Measurements from ENCODE around the gene TACR3. TPM values are rescaled to one million over a fixed set of nuclear protein-coding genes. Genes with fewer than 3 reads are reported as not detected.
"Not testable (repeated sequence)": the region's sequence is repeated elsewhere in the genome, so short reads cannot be mapped to it uniquely, and the experiment has no call there.

Gene TACR3, protein sequence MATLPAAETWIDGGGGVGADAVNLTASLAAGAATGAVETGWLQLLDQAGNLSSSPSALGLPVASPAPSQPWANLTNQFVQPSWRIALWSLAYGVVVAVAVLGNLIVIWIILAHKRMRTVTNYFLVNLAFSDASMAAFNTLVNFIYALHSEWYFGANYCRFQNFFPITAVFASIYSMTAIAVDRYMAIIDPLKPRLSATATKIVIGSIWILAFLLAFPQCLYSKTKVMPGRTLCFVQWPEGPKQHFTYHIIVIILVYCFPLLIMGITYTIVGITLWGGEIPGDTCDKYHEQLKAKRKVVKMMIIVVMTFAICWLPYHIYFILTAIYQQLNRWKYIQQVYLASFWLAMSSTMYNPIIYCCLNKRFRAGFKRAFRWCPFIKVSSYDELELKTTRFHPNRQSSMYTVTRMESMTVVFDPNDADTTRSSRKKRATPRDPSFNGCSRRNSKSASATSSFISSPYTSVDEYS
- total RNA-seq (not detected), polyA plus RNA-seq (not detected)

DNA sequence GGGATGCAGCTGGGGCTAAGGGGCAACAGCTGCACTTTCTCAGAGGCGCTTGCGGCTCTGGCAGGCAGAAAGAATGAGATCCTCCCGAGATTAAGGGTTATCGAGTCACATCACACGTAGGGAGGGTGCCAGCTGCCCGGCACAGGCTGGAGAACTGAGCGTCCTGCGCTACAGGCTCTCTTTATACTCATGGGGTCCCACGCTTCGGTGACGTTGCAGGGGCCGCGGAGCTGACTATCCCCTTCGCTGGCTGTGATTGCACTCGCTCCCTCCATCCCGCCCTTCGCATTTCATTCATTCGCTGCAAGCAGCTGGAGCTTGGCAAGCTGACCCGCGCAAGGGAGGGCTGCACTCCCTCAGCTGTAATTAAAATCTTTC, at the start of gene TACR3:
TACR3 (minus strand) TSS at position 156 of the 378 bp plus-strand sequence. CDS start 310 bp downstream, outside the sequence.
- DNase-seq: no peak
- H3K36me3 ChIP-seq (ENCODE audit: insufficient read depth, low read length): no peaks in the 10 kb centered on the region
- peaks cover 0 to 7% (median 5%) of the 10 kb centered on the region in 5 donors for H3K9me3 Mint-ChIP-seq
- no peaks in the 10 kb centered on the region for H3K4me1 Mint-ChIP-seq
- H3K4me3 Mint-ChIP-seq: no peak within 1 kb of the TSS
- no peaks in the 10 kb centered on the region for H3K27me3 Mint-ChIP-seq
- no peaks in the 10 kb centered on the region for H3K4me1 ChIP-seq (ENCODE audit: insufficient read depth, low read length)
- no peak within 1 kb of the TSS for H3K4me3 ChIP-seq (ENCODE audit: low read length)
- H3K27ac ChIP-seq (ENCODE audit: low read depth, low read length): no peak within 1 kb of the TSS
- POLR2A ChIA-PET: no interaction called here
- H3K27me3 ChIP-seq (ENCODE audit: insufficient read depth, low read length, poor library complexity, severe bottlenecking): no peaks in the 10 kb centered on the region
- no peaks in the 10 kb centered on the region for H3K36me3 Mint-ChIP-seq
- H3K9me3 ChIP-seq (ENCODE audit: low read length): no peaks in the 10 kb centered on the region
- CTCF ChIA-PET: no interaction called here
- H3K27ac Mint-ChIP-seq: no peak within 1 kb of the TSS

DNA sequence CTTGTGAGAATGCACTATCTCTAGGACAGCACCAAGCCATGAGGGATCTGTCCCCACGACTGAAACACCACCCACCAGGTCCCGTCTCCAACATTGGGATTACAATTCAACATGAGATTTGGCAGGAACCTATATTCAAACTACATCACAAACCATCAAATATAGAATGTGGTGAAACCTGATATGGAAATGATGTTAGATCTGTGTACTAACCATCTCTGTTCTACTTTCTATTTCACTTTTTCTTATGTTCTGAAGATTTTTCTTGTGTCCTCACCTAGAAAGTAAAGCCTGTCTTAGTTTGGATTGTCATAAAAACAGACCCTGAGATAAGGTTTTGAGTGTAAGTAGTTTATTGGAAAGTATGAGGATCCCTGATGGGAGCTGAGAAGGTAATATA, 37.8 kb upstream of the TACR3 start:
- H3K9me3 Mint-ChIP-seq: peaks cover 0 to 18% (median 3%) of the 10 kb centered on the region in 5 donors
- POLR2A ChIA-PET: no interaction called here
- no peaks in the 10 kb centered on the region for H3K27me3 Mint-ChIP-seq

DNA sequence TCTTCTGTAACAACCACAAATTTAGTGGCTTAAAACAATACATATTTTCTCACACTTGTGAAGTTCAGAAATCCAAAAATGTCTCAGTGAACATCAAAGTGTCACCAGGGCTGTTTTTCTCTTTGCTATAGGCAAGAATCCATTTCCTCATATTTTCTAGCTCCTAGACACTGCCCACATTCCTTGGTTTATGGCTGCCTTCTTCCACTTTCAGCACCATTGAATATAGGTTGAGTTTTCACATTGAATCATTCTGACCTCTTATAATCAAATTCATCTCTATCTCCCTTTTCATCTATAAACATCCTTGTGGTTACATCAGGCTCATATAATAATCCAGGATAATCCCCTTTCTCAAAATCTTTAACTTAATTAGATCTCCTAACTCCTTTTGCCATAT, 37.0 kb upstream of the TACR3 start:
- H3K9me3 ChIP-seq (ENCODE audit: low read length): no peaks in the 10 kb centered on the region
- H3K4me1 Mint-ChIP-seq: no peaks in the 10 kb centered on the region
- no peak overlapping the region for H3K27ac ChIP-seq (ENCODE audit: low read depth, low read length)
- no peaks in the 10 kb centered on the region for H3K36me3 Mint-ChIP-seq
- no peaks in the 10 kb centered on the region for H3K4me1 ChIP-seq (ENCODE audit: insufficient read depth, low read length)
- DNase-seq: no peak
- no peaks in the 10 kb centered on the region for H3K27me3 Mint-ChIP-seq
- H3K36me3 ChIP-seq (ENCODE audit: insufficient read depth, low read length): no peaks in the 10 kb centered on the region
- POLR2A ChIA-PET: no interaction called here
- H3K27me3 ChIP-seq (ENCODE audit: insufficient read depth, low read length, poor library complexity, severe bottlenecking): no peaks in the 10 kb centered on the region
- H3K9me3 Mint-ChIP-seq: peaks cover 0 to 18% (median 2%) of the 10 kb centered on the region in 5 donors
- H3K4me3 ChIP-seq (ENCODE audit: low read length): no peak overlapping the region
- H3K4me3 Mint-ChIP-seq: no peak overlapping the region
- no peak overlapping the region for H3K27ac Mint-ChIP-seq
- CTCF ChIA-PET: no interaction called here

More for the DNA sequence above, 37.8 kb upstream of the TACR3 start:
- Mint-ChIP-seq H3K27ac (no peak overlapping the region), H3K4me1 (no peaks in the 10 kb centered on the region), H3K36me3 (no peaks in the 10 kb centered on the region), H3K4me3 (no peak overlapping the region)
- Histone ChIP-seq H3K27ac (ENCODE audit: low read depth, low read length) (no peak overlapping the region), H3K36me3 (ENCODE audit: insufficient read depth, low read length) (no peaks in the 10 kb centered on the region), H3K9me3 (ENCODE audit: low read length) (no peaks in the 10 kb centered on the region), H3K4me1 (ENCODE audit: insufficient read depth, low read length) (no peaks in the 10 kb centered on the region), H3K27me3 (ENCODE audit: insufficient read depth, low read length, poor library complexity, severe bottlenecking) (no peaks in the 10 kb centered on the region), H3K4me3 (ENCODE audit: low read length) (no peak overlapping the region)
- CTCF ChIA-PET: no interaction called here
- DNase-seq: no peak

DNA sequence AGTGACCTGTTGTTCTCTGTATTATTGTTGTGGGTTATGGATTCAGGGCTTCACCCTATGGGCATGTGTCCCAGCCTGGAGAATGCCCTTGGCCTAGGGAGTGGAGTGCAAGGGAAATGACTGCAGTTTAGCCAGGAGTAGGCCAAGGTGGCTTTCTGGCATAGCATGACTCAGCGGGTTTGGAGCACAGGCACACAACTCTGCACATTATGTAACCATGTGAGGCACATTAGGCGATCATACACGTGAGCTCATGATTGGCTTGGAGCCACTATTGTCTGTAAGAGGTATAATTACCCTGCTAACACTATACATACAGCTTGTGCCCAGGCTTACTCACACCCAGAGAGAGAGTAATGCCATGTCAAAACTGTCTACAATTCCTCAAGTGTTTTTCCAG, 35.1 kb upstream of the TACR3 start:
- Mint-ChIP-seq H3K36me3 (no peaks in the 10 kb centered on the region), H3K27ac (no peak overlapping the region), H3K9me3 (peaks cover 0 to 14% (median 0%) of the 10 kb centered on the region in 5 donors), H3K27me3 (no peaks in the 10 kb centered on the region), H3K4me1 (no peaks in the 10 kb centered on the region), H3K4me3 (no peak overlapping the region)
- no peak for DNase-seq
- H3K27ac ChIP-seq (ENCODE audit: low read depth, low read length): no peak overlapping the region
- ChIA-PET POLR2A (no interaction called here), CTCF (no interaction called here)
- no peaks in the 10 kb centered on the region for H3K27me3 ChIP-seq (ENCODE audit: insufficient read depth, low read length, poor library complexity, severe bottlenecking)
- H3K36me3 ChIP-seq (ENCODE audit: insufficient read depth, low read length): no peaks in the 10 kb centered on the region
- H3K4me3 ChIP-seq (ENCODE audit: low read length): no peak overlapping the region
- H3K9me3 ChIP-seq (ENCODE audit: low read length): no peaks in the 10 kb centered on the region
- H3K4me1 ChIP-seq (ENCODE audit: insufficient read depth, low read length): no peaks in the 10 kb centered on the region

DNA sequence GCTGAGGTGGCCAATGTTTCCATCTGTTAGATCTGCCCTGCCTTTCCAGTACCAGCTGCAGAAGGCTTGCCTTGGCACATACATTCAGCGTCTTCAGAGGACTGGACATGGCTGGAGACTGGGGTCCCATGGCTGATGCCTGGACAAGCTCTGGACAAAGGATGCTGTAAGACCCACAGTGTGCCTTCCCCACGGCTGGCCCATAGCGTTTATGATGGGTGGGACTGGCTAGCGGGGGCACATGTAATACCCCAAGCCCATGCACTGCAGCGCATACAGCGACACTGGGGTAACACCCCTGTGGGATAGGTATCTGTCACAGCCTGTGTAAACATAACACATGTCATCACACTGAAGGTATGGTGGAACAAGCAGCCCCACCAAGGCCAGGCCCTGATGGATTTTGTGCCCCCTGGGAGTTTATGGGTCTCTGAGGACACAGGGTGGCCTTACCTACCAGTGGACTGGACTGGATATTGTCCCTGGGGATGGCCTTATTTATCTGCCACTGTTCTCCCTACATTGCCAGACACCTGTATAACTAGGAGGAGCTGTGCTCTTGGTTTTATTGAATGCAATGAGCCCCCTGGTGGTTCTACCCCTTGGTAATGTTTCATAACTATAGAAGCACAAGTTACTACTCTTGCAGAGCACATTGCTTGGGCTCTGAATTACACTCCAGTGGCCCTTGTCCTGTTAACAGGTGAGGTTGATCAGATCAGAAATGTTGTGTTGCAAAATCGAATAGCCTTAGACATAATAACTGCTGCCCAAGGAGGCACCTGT, 34.3 kb upstream of the TACR3 start:
- no peak for DNase-seq
- CTCF ChIA-PET: no interaction called here

DNA sequence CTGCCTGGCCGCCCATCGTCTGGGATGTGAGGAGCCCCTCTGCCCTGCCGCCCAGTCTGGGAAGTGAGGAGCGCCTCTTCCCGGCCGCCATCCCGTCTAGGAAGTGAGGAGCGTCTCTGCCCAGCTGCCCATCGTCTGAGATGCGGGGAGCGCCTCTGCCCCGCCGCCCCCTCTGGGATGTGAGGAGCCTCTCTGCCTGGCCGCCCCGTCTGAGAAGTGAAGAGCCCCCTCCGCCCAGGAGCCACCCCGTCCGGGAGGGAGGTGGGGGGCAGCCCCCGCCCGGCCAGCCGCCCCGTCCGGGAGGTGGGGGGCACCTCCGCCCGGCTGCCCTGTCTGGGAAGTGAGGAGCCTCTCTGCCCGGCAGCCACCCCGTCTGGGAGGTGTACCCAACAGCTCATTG, 3.4 kb upstream of the TACR3 start:
- H3K9me3 ChIP-seq (ENCODE audit: low read length); H3K27me3 Mint-ChIP-seq; H3K36me3 ChIP-seq (ENCODE audit: insufficient read depth, low read length); H3K4me1 Mint-ChIP-seq; CTCF ChIA-PET; H3K36me3 Mint-ChIP-seq; H3K4me3 ChIP-seq (ENCODE audit: low read length); H3K4me3 Mint-ChIP-seq; H3K27ac Mint-ChIP-seq; H3K27ac ChIP-seq (ENCODE audit: low read depth, low read length); POLR2A ChIA-PET; DNase-seq; H3K27me3 ChIP-seq (ENCODE audit: insufficient read depth, low read length, poor library complexity, severe bottlenecking); H3K4me1 ChIP-seq (ENCODE audit: insufficient read depth, low read length): not testable (repeated sequence)
- H3K9me3 Mint-ChIP-seq: peaks cover 4 to 11% (median 5%) of the 10 kb centered on the region in 5 donors

More for the DNA sequence above, 34.3 kb upstream of the TACR3 start:
- no peaks in the 10 kb centered on the region for H3K9me3 ChIP-seq (ENCODE audit: low read length)
- Mint-ChIP-seq H3K27ac (no peak overlapping the region), H3K4me3 (no peak overlapping the region), H3K9me3 (peaks cover 0 to 14% (median 0%) of the 10 kb centered on the region in 5 donors), H3K4me1 (no peaks in the 10 kb centered on the region), H3K27me3 (no peaks in the 10 kb centered on the region), H3K36me3 (no peaks in the 10 kb centered on the region)
- no peaks in the 10 kb centered on the region for H3K4me1 ChIP-seq (ENCODE audit: insufficient read depth, low read length)
- POLR2A ChIA-PET: no interaction called here
- no peak overlapping the region for H3K4me3 ChIP-seq (ENCODE audit: low read length)
- no peak overlapping the region for H3K27ac ChIP-seq (ENCODE audit: low read depth, low read length)
- H3K27me3 ChIP-seq (ENCODE audit: insufficient read depth, low read length, poor library complexity, severe bottlenecking): no peaks in the 10 kb centered on the region
- H3K36me3 ChIP-seq (ENCODE audit: insufficient read depth, low read length): no peaks in the 10 kb centered on the region

DNA sequence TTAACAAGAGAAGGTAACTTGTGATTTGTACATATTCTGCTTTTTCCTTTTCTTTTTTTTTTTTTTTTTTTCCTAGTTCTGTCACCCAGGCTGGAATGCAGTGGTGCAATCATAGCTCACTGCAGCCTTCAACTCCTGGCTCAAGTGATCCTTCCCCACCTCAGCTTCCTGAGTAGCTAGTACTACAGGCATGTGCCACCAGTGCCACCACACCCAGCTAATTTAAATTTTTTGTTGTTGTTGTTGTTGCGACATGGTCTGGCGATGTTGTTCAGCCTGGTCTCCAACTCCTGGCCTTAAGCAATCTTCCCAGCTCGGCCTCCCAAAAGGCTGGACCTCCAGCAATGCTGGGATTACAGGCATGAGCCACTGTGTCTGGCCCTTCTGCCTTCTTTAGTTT, 1.5 kb upstream of the TACR3 start:
- no peaks in the 10 kb centered on the region for H3K4me1 ChIP-seq (ENCODE audit: insufficient read depth, low read length)
- CTCF ChIA-PET: no interaction called here
- H3K4me1 Mint-ChIP-seq: no peaks in the 10 kb centered on the region

DNA sequence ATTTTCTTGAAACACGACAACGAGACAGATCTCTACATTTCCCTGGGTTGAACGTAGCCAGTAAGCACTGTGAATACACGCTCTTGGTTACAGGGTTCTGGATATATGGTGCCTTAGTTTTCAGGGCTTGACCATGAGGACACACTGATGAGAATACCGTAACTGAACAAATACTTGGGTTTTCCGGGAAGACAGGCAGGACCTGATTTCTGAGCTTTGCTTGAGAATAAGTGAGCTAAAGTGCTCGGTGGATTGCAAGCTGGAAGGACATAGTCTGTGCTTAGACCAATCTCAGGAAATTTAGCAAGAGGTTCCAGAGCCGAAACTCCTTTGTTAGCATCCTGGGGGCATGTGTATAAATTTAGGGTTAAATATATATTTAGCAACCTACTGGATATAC, 876 bp upstream of the TACR3 start:
- POLR2A ChIA-PET: no interaction called here
- H3K4me3 ChIP-seq (ENCODE audit: low read length): no peak overlapping the region

More for the DNA sequence above, 1.5 kb upstream of the TACR3 start:
- no peaks in the 10 kb centered on the region for H3K9me3 ChIP-seq (ENCODE audit: low read length)
- Mint-ChIP-seq H3K27ac (no peak overlapping the region), H3K9me3 (peaks cover 3 to 8% (median 4%) of the 10 kb centered on the region in 5 donors), H3K4me3 (no peak overlapping the region), H3K27me3 (no peaks in the 10 kb centered on the region), H3K36me3 (no peaks in the 10 kb centered on the region)
- H3K36me3 ChIP-seq (ENCODE audit: insufficient read depth, low read length): no peaks in the 10 kb centered on the region
- DNase-seq: no peak
- no peaks in the 10 kb centered on the region for H3K27me3 ChIP-seq (ENCODE audit: insufficient read depth, low read length, poor library complexity, severe bottlenecking)
- no peak overlapping the region for H3K27ac ChIP-seq (ENCODE audit: low read depth, low read length)
- POLR2A ChIA-PET: no interaction called here
- no peak overlapping the region for H3K4me3 ChIP-seq (ENCODE audit: low read length)

More for the DNA sequence above, 876 bp upstream of the TACR3 start:
- Histone ChIP-seq H3K9me3 (ENCODE audit: low read length) (no peaks in the 10 kb centered on the region), H3K4me1 (ENCODE audit: insufficient read depth, low read length) (no peaks in the 10 kb centered on the region), H3K27me3 (ENCODE audit: insufficient read depth, low read length, poor library complexity, severe bottlenecking) (no peaks in the 10 kb centered on the region), H3K36me3 (ENCODE audit: insufficient read depth, low read length) (no peaks in the 10 kb centered on the region), H3K27ac (ENCODE audit: low read depth, low read length) (no peak overlapping the region)
- Mint-ChIP-seq H3K4me3 (no peak overlapping the region), H3K4me1 (no peaks in the 10 kb centered on the region), H3K9me3 (peaks cover 0 to 7% (median 4%) of the 10 kb centered on the region in 5 donors), H3K36me3 (no peaks in the 10 kb centered on the region), H3K27me3 (no peaks in the 10 kb centered on the region), H3K27ac (no peak overlapping the region)
- CTCF ChIA-PET: no interaction called here
- DNase-seq: no peak

Data from CD8-positive, alpha-beta memory T cell (primary cell).